Astrocyte (in vitro differentiated cells and primary cell): ENCODE data around the gene TLE5.

Experiments
- EZH2 ChIP-seq: IDR thresholded peaks from 2 replicates; pipeline ENCODE4 v1.6.1; 2012; ENCODE audit warnings: mild to moderate bottlenecking, low read length, inconsistent platforms; ENCODE audit not compliant: insufficient read depth
- TF ChIP-seq, protein P1 (sequence below): IDR thresholded peaks from 2 replicates; pipeline ENCODE4 v1.5.1; 2011; ENCODE audit warnings: low read depth, mild to moderate bottlenecking, inconsistent platforms, low read length, moderate library complexity; ENCODE audit not compliant: insufficient read depth

- TF ChIP-seq, protein P1, sequence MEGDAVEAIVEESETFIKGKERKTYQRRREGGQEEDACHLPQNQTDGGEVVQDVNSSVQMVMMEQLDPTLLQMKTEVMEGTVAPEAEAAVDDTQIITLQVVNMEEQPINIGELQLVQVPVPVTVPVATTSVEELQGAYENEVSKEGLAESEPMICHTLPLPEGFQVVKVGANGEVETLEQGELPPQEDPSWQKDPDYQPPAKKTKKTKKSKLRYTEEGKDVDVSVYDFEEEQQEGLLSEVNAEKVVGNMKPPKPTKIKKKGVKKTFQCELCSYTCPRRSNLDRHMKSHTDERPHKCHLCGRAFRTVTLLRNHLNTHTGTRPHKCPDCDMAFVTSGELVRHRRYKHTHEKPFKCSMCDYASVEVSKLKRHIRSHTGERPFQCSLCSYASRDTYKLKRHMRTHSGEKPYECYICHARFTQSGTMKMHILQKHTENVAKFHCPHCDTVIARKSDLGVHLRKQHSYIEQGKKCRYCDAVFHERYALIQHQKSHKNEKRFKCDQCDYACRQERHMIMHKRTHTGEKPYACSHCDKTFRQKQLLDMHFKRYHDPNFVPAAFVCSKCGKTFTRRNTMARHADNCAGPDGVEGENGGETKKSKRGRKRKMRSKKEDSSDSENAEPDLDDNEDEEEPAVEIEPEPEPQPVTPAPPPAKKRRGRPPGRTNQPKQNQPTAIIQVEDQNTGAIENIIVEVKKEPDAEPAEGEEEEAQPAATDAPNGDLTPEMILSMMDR, result no peak
- no peak for TF ChIP-seq EZH2
Observed at GRCh38 chr19:3057275-3057714, 5.0 kb downstream of the TLE5 start.
